Activated CD4-positive, alpha-beta T cell treated with anti-CD3 and anti-CD28 coated beads, Interleukin-2, amount 10 ng/mL, durations not matched to agents 7 days and 5 days (primary cell): ENCODE data around the gene OSBPL9. TPM values are rescaled to one million over a fixed set of nuclear protein-coding genes. Genes with fewer than 3 reads are reported as not detected.

Source experiments
- CTCF ChIA-PET: fragments of 350-600 bp; sonication (Branson Sonifier 250); formaldehyde crosslinking; loops from one replicate; lab custom pipeline; 2021; ENCODE audit warnings: antibody characterized with exemption; lab: Charles Lee
- POLR2A ChIA-PET: fragments of 350-600 bp; sonication (Branson Sonifier 250); formaldehyde crosslinking; loops from one replicate; lab custom pipeline; 2021; ENCODE audit warnings: antibody characterized with exemption; lab: Charles Lee
- DNase-seq: peaks from one replicate; pipeline ENCODE4 v3.0.0-alpha.2; 2020
- H3K27ac Mint-ChIP-seq: one replicate; pipeline ENCODE4 v1.8.0; 2021; ENCODE audit warnings: mild to moderate bottlenecking, moderate library complexity, mixed read lengths
- H3K27me3 Mint-ChIP-seq: one replicate; pipeline ENCODE4 v1.8.0; 2021; ENCODE audit warnings: mixed read lengths
- H3K36me3 Mint-ChIP-seq: one replicate; pipeline ENCODE4 v1.8.0; 2021; ENCODE audit warnings: low read depth, mixed read lengths
- H3K4me1 Mint-ChIP-seq: one replicate; pipeline ENCODE4 v1.8.0; 2021; ENCODE audit warnings: mixed read lengths
- H3K4me3 Mint-ChIP-seq: one replicate; pipeline ENCODE4 v1.8.0; 2021; ENCODE audit warnings: mild to moderate bottlenecking, moderate library complexity, mixed read lengths
- H3K9me3 Mint-ChIP-seq: one replicate; pipeline ENCODE4 v1.8.0; 2021; ENCODE audit warnings: mixed read lengths
- microRNA-seq: library from miRNA; unstranded; fragments of <30 nt; microRNA quantifications from one replicate; pipeline ENCODE4 v1.2.0, GENCODE V29; 2021; ENCODE audit warnings: borderline microRNAs expressed, borderline replicate concordance
- total RNA-seq, 2 experiments: library from RNA; stranded (reverse); gene quantifications; one replicate each; pipeline ENCODE4 v1.2.3, GENCODE V29; 2021

The OSBPL9 gene
- total RNA-seq, 2 experiments from 2014 or later: 44.0 to 46.7 TPM

GRCh38 chr1:51819810-51820209 is 202.9 kb downstream of the OSBPL9 start:
- Mint-ChIP-seq H3K9me3 (no peaks in the 10 kb centered on the region), H3K4me3 (no peak overlapping the region), H3K27ac (no peak overlapping the region), H3K36me3 (peaks cover 30% of the 10 kb centered on the region), H3K27me3 (no peaks in the 10 kb centered on the region), H3K4me1 (no peaks in the 10 kb centered on the region)
- no peak for DNase-seq
- POLR2A ChIA-PET: no interaction called here
- CTCF ChIA-PET: no interaction called here

DNA sequence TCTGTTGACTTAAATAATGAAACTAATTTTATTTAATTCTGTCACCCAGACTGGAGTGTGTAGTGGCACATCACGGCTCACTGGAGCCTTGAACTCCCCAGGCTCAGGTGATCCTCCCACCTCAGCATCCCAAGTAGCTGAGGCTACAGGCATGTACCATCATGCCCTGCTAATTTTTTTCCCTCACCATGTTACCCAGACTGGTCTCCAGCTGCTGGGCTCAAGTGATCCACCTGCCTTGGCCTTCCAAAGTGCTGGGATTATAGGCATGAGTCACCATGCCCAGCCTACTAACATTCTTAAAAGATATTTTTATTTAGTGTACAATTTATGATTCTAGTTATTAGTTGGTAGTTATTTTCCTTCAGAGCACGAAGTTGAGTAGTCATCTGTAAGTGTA is 212.2 kb downstream of the OSBPL9 start:
- Mint-ChIP-seq H3K36me3 (peaks cover 26% of the 10 kb centered on the region), H3K27ac (no peak overlapping the region), H3K4me1 (no peaks in the 10 kb centered on the region), H3K9me3 (no peaks in the 10 kb centered on the region), H3K4me3 (no peak overlapping the region), H3K27me3 (no peaks in the 10 kb centered on the region)
- POLR2A ChIA-PET: no interaction called here
- no peak for DNase-seq
- CTCF ChIA-PET: no interaction called here

GRCh38 chr1:51833700-51834099 is 216.8 kb downstream of the OSBPL9 start:
- no peak for DNase-seq
- H3K36me3 Mint-ChIP-seq: peaks cover 26% of the 10 kb centered on the region

DNA sequence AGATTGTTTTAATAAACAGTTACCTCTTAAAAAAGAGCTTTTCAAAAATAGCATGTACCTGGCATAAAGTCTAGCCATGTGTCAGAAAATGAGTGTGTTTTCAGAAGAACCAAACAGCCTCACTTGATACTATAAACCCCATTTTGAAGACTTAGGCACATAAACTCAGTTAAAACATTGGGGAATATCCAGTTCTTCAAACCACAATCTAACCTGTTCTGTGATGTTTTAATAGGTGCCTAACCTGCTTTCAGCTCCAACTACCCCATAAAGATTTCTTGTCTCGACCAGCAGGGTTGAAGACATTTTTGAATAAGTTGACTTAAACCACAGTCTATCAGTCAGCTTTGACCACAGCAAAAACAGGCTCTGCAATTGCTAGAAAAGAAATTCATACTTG is 220.4 kb downstream of the OSBPL9 start:
- ChIA-PET POLR2A (no interaction called here), CTCF (interaction anchor here (1.5 kb wide), 1 partner anchor 32 kb away, joined by 3 read pairs; no protein-coding TSS in a partner anchor)
- H3K9me3 Mint-ChIP-seq: no peaks in the 10 kb centered on the region
- no peak overlapping the region for H3K27ac Mint-ChIP-seq
- no peaks in the 10 kb centered on the region for H3K27me3 Mint-ChIP-seq
- H3K4me3 Mint-ChIP-seq: no peak overlapping the region
- H3K36me3 Mint-ChIP-seq: peaks cover 26% of the 10 kb centered on the region
- DNase-seq: no peak
- peaks cover 13% of the 10 kb centered on the region for H3K4me1 Mint-ChIP-seq

More at GRCh38 chr1:51833700-51834099, 216.8 kb downstream of the OSBPL9 start:
- CTCF ChIA-PET: interaction anchor here (0.6 kb wide), 1 partner anchor 435 kb away, joined by 3 read pairs; no protein-coding TSS in a partner anchor
- Mint-ChIP-seq H3K4me3 (no peak overlapping the region), H3K27me3 (no peaks in the 10 kb centered on the region), H3K9me3 (no peaks in the 10 kb centered on the region), H3K4me1 (peaks cover under 1% of the 10 kb centered on the region), H3K27ac (no peak overlapping the region)
- POLR2A ChIA-PET: interaction anchor here (0.6 kb wide), 1 partner anchor 31 kb away, joined by 3 read pairs; no protein-coding TSS in a partner anchor

Small RNA genes lying within 50 kb of the gene (microRNA-seq; reads per million reads assigned to microRNA genes)
- not detected for gene MIR761

Other genes starting within 250 kb of the OSBPL9 start
- gene EPS15, start 97.8 kb upstream of the OSBPL9 start, total RNA-seq: 10 to 100 TPM; 53.9 to 58.8 TPM